Stimulated activated CD4-positive, alpha-beta T cell treated with anti-CD3 and anti-CD28 coated beads, Interleukin-2, amount 100 ng/mL, for 4 hours (primary cell): ENCODE measurements around the gene KLF13.

Experiments used
- DNase-seq: peaks from one replicate; pipeline ENCODE4 v3.0.0-alpha.2; 2020; ENCODE audit warnings: low read depth

KLF13 gene

GRCh38 chr15:31333119-31333518 is 6.5 kb downstream of the KLF13 start:
- DNase-seq, result no peak

GRCh38 chr15:31333820-31334219 is 7.2 kb downstream of the KLF13 start:
- no peak for DNase-seq

GRCh38 chr15:31335989-31336592 is 9.5 kb downstream of the KLF13 start:
- no peak for DNase-seq

GRCh38 chr15:31336593-31337295 is 10.1 kb downstream of the KLF13 start:
- no peak for DNase-seq

GRCh38 chr15:31337352-31338031 is 10.9 kb downstream of the KLF13 start:
- no peak for DNase-seq

- no peak for DNase-seq
Measured at GRCh38 chr15:31338318-31338878, 11.8 kb downstream of the KLF13 start.

- no peak for DNase-seq
Measured at GRCh38 chr15:31338879-31339557, 12.4 kb downstream of the KLF13 start.

GRCh38 chr15:31339558-31339895 is 12.9 kb downstream of the KLF13 start:
- no peak for DNase-seq

- no peak for DNase-seq
Measured at GRCh38 chr15:31340047-31340446, 13.4 kb downstream of the KLF13 start.

- no peak for DNase-seq
Measured at GRCh38 chr15:31340592-31340991, 14.0 kb downstream of the KLF13 start.

GRCh38 chr15:31341071-31341470 is 14.4 kb downstream of the KLF13 start:
- no peak for DNase-seq

GRCh38 chr15:31341496-31342195 is 15.0 kb downstream of the KLF13 start:
- DNase-seq, result no peak

- DNase-seq, result no peak
Measured at GRCh38 chr15:31342381-31342780, 15.7 kb downstream of the KLF13 start.

GRCh38 chr15:31342781-31343626 is 16.4 kb downstream of the KLF13 start:
- no peak for DNase-seq

GRCh38 chr15:31343831-31344230 is 17.2 kb downstream of the KLF13 start:
- no peak for DNase-seq

- no peak for DNase-seq
Measured at GRCh38 chr15:31344266-31344665, 17.6 kb downstream of the KLF13 start.

- DNase-seq, result no peak
Measured at GRCh38 chr15:31344823-31345605, 18.4 kb downstream of the KLF13 start.

- DNase-seq, result no peak
Measured at GRCh38 chr15:31345606-31346366, 19.2 kb downstream of the KLF13 start.

- DNase-seq, result no peak
Measured at GRCh38 chr15:31346367-31347066, 19.9 kb downstream of the KLF13 start.
